ENCODE results near the gene CDK6.

DNA sequence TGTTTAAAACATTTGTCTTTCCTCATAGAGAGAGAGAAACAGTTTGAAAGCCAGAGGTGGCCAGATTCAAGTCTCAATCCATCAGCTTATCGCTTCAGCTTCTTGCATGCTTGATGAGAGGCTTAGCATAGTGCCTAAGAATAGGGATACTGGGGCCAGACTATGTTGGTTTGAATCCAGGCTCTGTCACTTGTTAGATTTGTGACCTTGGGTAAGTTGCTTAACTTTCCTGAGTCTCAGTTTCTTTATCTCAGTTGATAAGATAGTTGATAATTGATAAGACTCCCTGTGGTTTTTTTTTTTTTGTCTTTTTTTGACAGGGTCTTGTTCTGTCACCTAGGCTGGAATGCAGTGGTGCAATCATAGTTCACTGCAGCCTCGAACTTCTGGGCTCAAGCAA lies 12.1 kb upstream of the CDK6 start:
- TF ChIP-seq, protein P1, sequence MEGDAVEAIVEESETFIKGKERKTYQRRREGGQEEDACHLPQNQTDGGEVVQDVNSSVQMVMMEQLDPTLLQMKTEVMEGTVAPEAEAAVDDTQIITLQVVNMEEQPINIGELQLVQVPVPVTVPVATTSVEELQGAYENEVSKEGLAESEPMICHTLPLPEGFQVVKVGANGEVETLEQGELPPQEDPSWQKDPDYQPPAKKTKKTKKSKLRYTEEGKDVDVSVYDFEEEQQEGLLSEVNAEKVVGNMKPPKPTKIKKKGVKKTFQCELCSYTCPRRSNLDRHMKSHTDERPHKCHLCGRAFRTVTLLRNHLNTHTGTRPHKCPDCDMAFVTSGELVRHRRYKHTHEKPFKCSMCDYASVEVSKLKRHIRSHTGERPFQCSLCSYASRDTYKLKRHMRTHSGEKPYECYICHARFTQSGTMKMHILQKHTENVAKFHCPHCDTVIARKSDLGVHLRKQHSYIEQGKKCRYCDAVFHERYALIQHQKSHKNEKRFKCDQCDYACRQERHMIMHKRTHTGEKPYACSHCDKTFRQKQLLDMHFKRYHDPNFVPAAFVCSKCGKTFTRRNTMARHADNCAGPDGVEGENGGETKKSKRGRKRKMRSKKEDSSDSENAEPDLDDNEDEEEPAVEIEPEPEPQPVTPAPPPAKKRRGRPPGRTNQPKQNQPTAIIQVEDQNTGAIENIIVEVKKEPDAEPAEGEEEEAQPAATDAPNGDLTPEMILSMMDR (IDR thresholded peaks at IDR 0.05), result no peak
- TF ChIP-seq POLR2A (IDR thresholded peaks at IDR 0.05), result no peak
- TF ChIP-seq EP300 (IDR thresholded peaks at IDR 0.05), result no peak
- TF ChIP-seq POLR2AphosphoS5 (IDR thresholded peaks at IDR 0.05), result no peak
